WTC11 (cell line): ENCODE measurements around the gene TKTL1.

Source experiments
- CREB1 ChIP-seq: sonication (generic); formaldehyde crosslinking; IDR thresholded peaks from 2 replicates; pipeline ENCODE4 v1.8.0; 2023; ENCODE audit warnings: mild to moderate bottlenecking, missing genetic modification reagents
- ELF4 ChIP-seq: sonication (generic); formaldehyde crosslinking; IDR thresholded peaks from 2 replicates; pipeline ENCODE4 v1.8.1; 2022; ENCODE audit warnings: low read depth, mild to moderate bottlenecking, moderate library complexity, missing genetic modification reagents
- ESRRA ChIP-seq: sonication (generic); formaldehyde crosslinking; IDR thresholded peaks from 2 replicates; pipeline ENCODE4 v1.8.1; 2022; ENCODE audit warnings: mild to moderate bottlenecking, missing genetic modification reagents, borderline replicate concordance
- FOXP1 ChIP-seq: sonication (generic); formaldehyde crosslinking; IDR thresholded peaks from 2 replicates; pipeline ENCODE4 v1.8.0; 2022; ENCODE audit warnings: missing genetic modification reagents, mild to moderate bottlenecking, moderate library complexity, borderline replicate concordance
- JUN ChIP-seq: sonication (generic); formaldehyde crosslinking; IDR thresholded peaks from 2 replicates; pipeline ENCODE4 v1.8.0; 2023; ENCODE audit warnings: mild to moderate bottlenecking, missing genetic modification reagents
- NR2C2 ChIP-seq: sonication (generic); formaldehyde crosslinking; IDR thresholded peaks from 2 replicates; pipeline ENCODE4 v1.8.0; 2022; ENCODE audit warnings: mild to moderate bottlenecking, missing genetic modification reagents
- TF ChIP-seq, protein P1 (sequence below): fragments of 200-600 bp; IDR thresholded peaks from 2 replicates; pipeline ENCODE4 v1.8.0; 2022; ENCODE audit warnings: antibody characterized with exemption
- TF ChIP-seq, protein P2 (sequence below): sonication (generic); formaldehyde crosslinking; IDR thresholded peaks from 2 replicates; pipeline ENCODE4 v1.8.1; 2023; ENCODE audit warnings: mild to moderate bottlenecking, missing genetic modification reagents, moderate library complexity
- TF ChIP-seq, protein P3 (sequence below): sonication (generic); formaldehyde crosslinking; IDR thresholded peaks from 2 replicates; pipeline ENCODE4 v1.8.0; 2022; ENCODE audit warnings: mild to moderate bottlenecking, missing genetic modification reagents

DNA sequence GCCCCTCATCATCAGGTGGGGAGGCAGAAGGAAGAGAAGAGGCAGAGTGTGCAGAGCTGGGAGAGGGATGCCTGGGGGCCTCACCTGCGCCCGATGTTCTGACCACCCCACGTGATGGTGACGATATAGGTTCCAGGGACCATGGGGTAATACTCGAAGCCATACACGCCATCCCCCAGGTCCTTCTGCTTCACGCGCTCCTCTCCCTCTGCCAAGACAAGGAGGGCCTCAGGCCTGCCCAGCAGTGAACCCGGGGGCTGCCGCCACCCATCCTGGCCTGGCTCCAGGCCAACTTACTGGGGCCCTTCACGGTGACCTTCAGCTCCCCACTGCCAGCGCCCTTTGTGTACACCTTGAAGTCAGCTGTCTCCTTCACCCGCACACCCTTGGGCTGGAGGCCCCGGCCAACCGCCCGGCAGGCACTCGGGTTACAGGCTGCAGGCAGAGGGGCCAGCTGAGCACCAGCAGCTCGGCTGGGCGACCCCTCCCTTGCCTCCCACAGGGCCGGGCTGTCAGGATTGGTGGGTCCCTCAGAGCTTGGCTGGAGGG, 69.5 kb downstream of the TKTL1 start:
- TF ChIP-seq, protein P1, sequence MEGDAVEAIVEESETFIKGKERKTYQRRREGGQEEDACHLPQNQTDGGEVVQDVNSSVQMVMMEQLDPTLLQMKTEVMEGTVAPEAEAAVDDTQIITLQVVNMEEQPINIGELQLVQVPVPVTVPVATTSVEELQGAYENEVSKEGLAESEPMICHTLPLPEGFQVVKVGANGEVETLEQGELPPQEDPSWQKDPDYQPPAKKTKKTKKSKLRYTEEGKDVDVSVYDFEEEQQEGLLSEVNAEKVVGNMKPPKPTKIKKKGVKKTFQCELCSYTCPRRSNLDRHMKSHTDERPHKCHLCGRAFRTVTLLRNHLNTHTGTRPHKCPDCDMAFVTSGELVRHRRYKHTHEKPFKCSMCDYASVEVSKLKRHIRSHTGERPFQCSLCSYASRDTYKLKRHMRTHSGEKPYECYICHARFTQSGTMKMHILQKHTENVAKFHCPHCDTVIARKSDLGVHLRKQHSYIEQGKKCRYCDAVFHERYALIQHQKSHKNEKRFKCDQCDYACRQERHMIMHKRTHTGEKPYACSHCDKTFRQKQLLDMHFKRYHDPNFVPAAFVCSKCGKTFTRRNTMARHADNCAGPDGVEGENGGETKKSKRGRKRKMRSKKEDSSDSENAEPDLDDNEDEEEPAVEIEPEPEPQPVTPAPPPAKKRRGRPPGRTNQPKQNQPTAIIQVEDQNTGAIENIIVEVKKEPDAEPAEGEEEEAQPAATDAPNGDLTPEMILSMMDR: no peak
- TF ChIP-seq NR2C2 (CRISPR knock-in tag): no peak
- no peak for TF ChIP-seq FOXP1 (CRISPR knock-in tag)
- TF ChIP-seq CREB1: no peak
- no peak for TF ChIP-seq ESRRA (CRISPR knock-in tag)
- no peak for TF ChIP-seq ELF4 (CRISPR knock-in tag)
- TF ChIP-seq, protein P2, sequence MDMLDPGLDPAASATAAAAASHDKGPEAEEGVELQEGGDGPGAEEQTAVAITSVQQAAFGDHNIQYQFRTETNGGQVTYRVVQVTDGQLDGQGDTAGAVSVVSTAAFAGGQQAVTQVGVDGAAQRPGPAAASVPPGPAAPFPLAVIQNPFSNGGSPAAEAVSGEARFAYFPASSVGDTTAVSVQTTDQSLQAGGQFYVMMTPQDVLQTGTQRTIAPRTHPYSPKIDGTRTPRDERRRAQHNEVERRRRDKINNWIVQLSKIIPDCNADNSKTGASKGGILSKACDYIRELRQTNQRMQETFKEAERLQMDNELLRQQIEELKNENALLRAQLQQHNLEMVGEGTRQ (CRISPR knock-in tag): no peak
- TF ChIP-seq, protein P3, sequence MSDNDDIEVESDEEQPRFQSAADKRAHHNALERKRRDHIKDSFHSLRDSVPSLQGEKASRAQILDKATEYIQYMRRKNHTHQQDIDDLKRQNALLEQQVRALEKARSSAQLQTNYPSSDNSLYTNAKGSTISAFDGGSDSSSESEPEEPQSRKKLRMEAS (CRISPR knock-in tag): no peak
- TF ChIP-seq JUN: no peak
